PC-3 (cell line): ENCODE measurements around the gene CRY2. TPM values are rescaled to one million over a fixed set of nuclear protein-coding genes. Genes with fewer than 3 reads are reported as not detected.

Experiments used
- ATAC-seq: fragments of 200-7000 bp; cut with Tn5 transposase; 2 replicates; pipeline ENCODE4 v1.9.1; 2020; ENCODE audit warnings: mild to moderate bottlenecking, moderate library complexity
- BruUV-seq: library from RNA; stranded (reverse); fragments of 400-500 nt; replicated peaks from 2 replicates; lab custom pipeline; 2021; lab: Mats Ljungman, UMichigan
- CTCF ChIA-PET: fragments of 300-600 bp; sonication (Branson Sonifier 250); formaldehyde crosslinking; loops from one replicate; lab custom pipeline; 2022; ENCODE audit warnings: antibody characterized with exemption; lab: Charles Lee
- POLR2A ChIA-PET: fragments of 300-600 bp; sonication (Branson Sonifier 250); formaldehyde crosslinking; loops from one replicate; lab custom pipeline; 2022; ENCODE audit warnings: antibody characterized with exemption; ENCODE audit not compliant: unreplicated experiment; lab: Charles Lee
- DNase-seq: peaks from one replicate; pipeline ENCODE4 v3.0.0-alpha.2; 2015
- H2AFZ ChIP-seq: fragments of 300-600 bp; sonication (generic); 2 replicates; pipeline ENCODE4 v1.6.0; 2016; ENCODE audit warnings: antibody characterized with exemption, low read length
- H3F3A ChIP-seq: fragments of 300-600 bp; sonication (generic); one replicate; pipeline ENCODE4 v1.6.0; 2017; ENCODE audit warnings: antibody characterized with exemption, low read length, control low read depth, mild to moderate bottlenecking; ENCODE audit not compliant: unreplicated experiment
- H3K27ac ChIP-seq: fragments of 300-600 bp; sonication (generic); 2 replicates; pipeline ENCODE4 v1.5.1; 2016; ENCODE audit warnings: mild to moderate bottlenecking, low read length
- H3K27me3 ChIP-seq: fragments of 300-600 bp; sonication (generic); 2 replicates; pipeline ENCODE4 v1.6.1; 2016; ENCODE audit warnings: low read length, mixed read lengths
- H3K36me3 ChIP-seq: fragments of 300-600 bp; sonication (generic); 2 replicates; pipeline ENCODE4 v1.6.1; 2016; ENCODE audit warnings: low read depth, mixed run types, low read length, mixed read lengths
- H3K4me1 ChIP-seq: fragments of 300-600 bp; sonication (generic); 2 replicates; pipeline ENCODE4 v1.5.1; 2016; ENCODE audit warnings: low read length; ENCODE audit not compliant: insufficient read depth
- H3K4me2 ChIP-seq: fragments of 300-600 bp; sonication (generic); 2 replicates; pipeline ENCODE4 v1.6.0; 2016; ENCODE audit warnings: low read length
- H3K4me3 ChIP-seq: fragments of 300-600 bp; sonication (generic); 2 replicates; pipeline ENCODE4 v1.5.1; 2016; ENCODE audit warnings: mild to moderate bottlenecking, low read length, mixed read lengths
- H3K79me2 ChIP-seq: fragments of 300-600 bp; sonication (generic); 2 replicates; pipeline ENCODE4 v1.6.1; 2017; ENCODE audit warnings: low read length, mixed read lengths
- H3K9ac ChIP-seq: fragments of 300-600 bp; sonication (generic); 2 replicates; pipeline ENCODE4 v1.6.0; 2016; ENCODE audit warnings: mild to moderate bottlenecking, low read length
- H3K9me2 ChIP-seq: fragments of 300-600 bp; sonication (generic); replicated peaks from 2 replicates; pipeline ENCODE4 v1.6.1; 2016; ENCODE audit warnings: mixed run types, low read length, mixed read lengths
- H3K9me3 ChIP-seq: fragments of 300-600 bp; sonication (generic); 2 replicates; pipeline ENCODE4 v1.6.1; 2016; ENCODE audit warnings: low read length, mixed read lengths
- H4K20me1 ChIP-seq: fragments of 300-600 bp; sonication (generic); 2 replicates; pipeline ENCODE4 v1.6.1; 2016; ENCODE audit warnings: low read length, mixed read lengths
- EZH2 ChIP-seq: fragments of 300-600 bp; sonication (generic); IDR thresholded peaks from one replicate; pipeline ENCODE4 v1.6.1; 2017; ENCODE audit warnings: antibody characterized with exemption, mild to moderate bottlenecking, low read length; ENCODE audit not compliant: unreplicated experiment
- EZH2phosphoT487 ChIP-seq: fragments of 300-600 bp; sonication (generic); IDR thresholded peaks from 2 replicates; pipeline ENCODE4 v1.6.1; 2018; ENCODE audit warnings: mild to moderate bottlenecking, antibody characterized with exemption, low read length, borderline replicate concordance
- intact Hi-C: fragments of 100-400 bp; cut with micrococcal nuclease; formaldehyde crosslinking; loops from 2 replicates; pipeline ENCODE4 v1.9.0; 2023
- total RNA-seq: library from RNA; depleted of rRNA; stranded (reverse); fragments of >200 nt; gene quantifications from 2 replicates; pipeline ENCODE4 v1.2.3, GENCODE V29; 2014
- TF ChIP-seq, protein P1 (sequence below): fragments of 300-600 bp; sonication (generic); conservative IDR thresholded peaks from 2 replicates; pipeline ENCODE4 v1.5.1; 2017; ENCODE audit warnings: antibody characterized with exemption, low read depth, mild to moderate bottlenecking, low read length

The CRY2 gene
- total RNA-seq, 1 experiment from 2014 or later = 9.5 TPM

- ChIA-PET POLR2A (no interaction called here), CTCF (interaction anchor here (1.3 kb wide), 1 partner anchor 45 kb away, joined by 6 read pairs; no protein-coding TSS in a partner anchor)
- Histone ChIP-seq H3K79me2 (no peaks in the 10 kb centered on the region), H3K9me3 (no peaks in the 10 kb centered on the region), H4K20me1 (no peaks in the 10 kb centered on the region), H3K36me3 (no peaks in the 10 kb centered on the region), H2AFZ (no peak overlapping the region), H3K9me2 (no peaks in the 10 kb centered on the region), H3K4me1 (no peaks in the 10 kb centered on the region), H3K4me2 (no peak overlapping the region), H3K4me3 (no peak overlapping the region), H3K9ac (no peak overlapping the region), H3K27ac (no peak overlapping the region), H3F3A (no peaks in the 10 kb centered on the region), H3K27me3 (no peaks in the 10 kb centered on the region)
- DNase-seq (no peak), ATAC-seq (no peak)
- no TSS peak for BruUV-seq
- intact Hi-C loops = no loop called here
- TF ChIP-seq, protein P1, sequence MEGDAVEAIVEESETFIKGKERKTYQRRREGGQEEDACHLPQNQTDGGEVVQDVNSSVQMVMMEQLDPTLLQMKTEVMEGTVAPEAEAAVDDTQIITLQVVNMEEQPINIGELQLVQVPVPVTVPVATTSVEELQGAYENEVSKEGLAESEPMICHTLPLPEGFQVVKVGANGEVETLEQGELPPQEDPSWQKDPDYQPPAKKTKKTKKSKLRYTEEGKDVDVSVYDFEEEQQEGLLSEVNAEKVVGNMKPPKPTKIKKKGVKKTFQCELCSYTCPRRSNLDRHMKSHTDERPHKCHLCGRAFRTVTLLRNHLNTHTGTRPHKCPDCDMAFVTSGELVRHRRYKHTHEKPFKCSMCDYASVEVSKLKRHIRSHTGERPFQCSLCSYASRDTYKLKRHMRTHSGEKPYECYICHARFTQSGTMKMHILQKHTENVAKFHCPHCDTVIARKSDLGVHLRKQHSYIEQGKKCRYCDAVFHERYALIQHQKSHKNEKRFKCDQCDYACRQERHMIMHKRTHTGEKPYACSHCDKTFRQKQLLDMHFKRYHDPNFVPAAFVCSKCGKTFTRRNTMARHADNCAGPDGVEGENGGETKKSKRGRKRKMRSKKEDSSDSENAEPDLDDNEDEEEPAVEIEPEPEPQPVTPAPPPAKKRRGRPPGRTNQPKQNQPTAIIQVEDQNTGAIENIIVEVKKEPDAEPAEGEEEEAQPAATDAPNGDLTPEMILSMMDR = no peak
- TF ChIP-seq EZH2 = no peak
- no peak for TF ChIP-seq EZH2phosphoT487
These were observed 30.7 kb upstream of the CRY2 start for GRCh38 chr11:45816614-45817013.

DNA sequence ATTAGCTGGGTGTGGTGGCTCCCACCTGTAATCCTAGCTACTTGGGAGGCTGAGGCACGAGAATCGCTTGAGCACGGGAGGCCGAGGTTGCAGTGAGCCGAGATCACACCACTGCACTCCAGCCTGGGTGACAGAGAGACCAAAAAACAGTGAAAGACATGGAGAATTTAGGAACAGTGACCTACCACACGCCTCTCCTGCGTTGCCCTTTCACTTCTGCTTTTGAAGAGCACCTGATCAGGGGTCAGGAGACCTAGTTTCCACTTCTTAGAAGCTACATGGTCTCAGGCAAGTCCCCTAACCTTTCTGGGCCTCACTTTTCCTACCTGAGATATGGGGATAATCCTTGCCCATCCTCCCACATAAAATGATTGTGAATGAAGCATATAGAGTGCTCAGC is 30.1 kb upstream of the CRY2 start:
- no peak for DNase-seq
- ChIA-PET POLR2A (no interaction called here), CTCF (no interaction called here)
- H3K4me3 ChIP-seq = no peak overlapping the region
- H3K27ac ChIP-seq = no peak overlapping the region
- no TSS peak for BruUV-seq
- no peaks in the 10 kb centered on the region for H3K4me1 ChIP-seq
- H3K9me2 ChIP-seq = no peaks in the 10 kb centered on the region
- intact Hi-C loops = no loop called here
- H3K36me3 ChIP-seq = no peaks in the 10 kb centered on the region
- H3K9ac ChIP-seq = no peak overlapping the region
- no peaks in the 10 kb centered on the region for H3K9me3 ChIP-seq
- H3F3A ChIP-seq = no peaks in the 10 kb centered on the region
- H3K4me2 ChIP-seq = no peak overlapping the region
- no peak for ATAC-seq
- H4K20me1 ChIP-seq = no peaks in the 10 kb centered on the region
- no peak overlapping the region for H2AFZ ChIP-seq
- H3K27me3 ChIP-seq = no peaks in the 10 kb centered on the region
- TF ChIP-seq EZH2phosphoT487 (no peak), EZH2 (no peak)
- TF ChIP-seq, protein P1 = no peak
- H3K79me2 ChIP-seq = no peaks in the 10 kb centered on the region

- Histone ChIP-seq H3K4me3 (no peak overlapping the region), H3K36me3 (no peaks in the 10 kb centered on the region), H3K4me2 (no peak overlapping the region), H2AFZ (no peak overlapping the region), H3F3A (no peaks in the 10 kb centered on the region), H3K27me3 (no peaks in the 10 kb centered on the region), H3K79me2 (no peaks in the 10 kb centered on the region), H3K9me2 (no peaks in the 10 kb centered on the region), H3K27ac (no peak overlapping the region), H4K20me1 (no peaks in the 10 kb centered on the region), H3K9ac (no peak overlapping the region), H3K4me1 (no peaks in the 10 kb centered on the region), H3K9me3 (no peaks in the 10 kb centered on the region)
- ChIA-PET POLR2A (no interaction called here), CTCF (no interaction called here)
- no TSS peak for BruUV-seq
- intact Hi-C loops = no loop called here
- no peak for TF ChIP-seq EZH2
- TF ChIP-seq EZH2phosphoT487 = no peak
- TF ChIP-seq, protein P1 = no peak
- DNase-seq (no peak), ATAC-seq (no peak)
These were observed 28.2 kb upstream of the CRY2 start for GRCh38 chr11:45818961-45819605.
